KOPT-K1 (cell line): ENCODE data around the gene WWOX.

Source experiments
- H3K27ac ChIP-seq: fragments of 200-600 bp; sonication (generic); 2 replicates; pipeline ENCODE4 v1.5.1; 2016; ENCODE audit warnings: antibody characterized with exemption, mild to moderate bottlenecking, low read depth, low read length; ENCODE audit not compliant: poor library complexity, severe bottlenecking
- H3K36me3 ChIP-seq: fragments of 200-600 bp; sonication (generic); 2 replicates; pipeline ENCODE4 v1.5.1; 2017; ENCODE audit warnings: antibody characterized with exemption, mild to moderate bottlenecking, low read length, moderate library complexity; ENCODE audit not compliant: insufficient read depth
- H3K9me3 ChIP-seq: fragments of 200-600 bp; sonication (generic); 2 replicates; pipeline ENCODE4 v1.5.1; 2017; ENCODE audit warnings: antibody characterized with exemption, low read length, mild to moderate bottlenecking; ENCODE audit not compliant: insufficient read depth, poor library complexity, severe bottlenecking

Gene WWOX

GRCh38 chr16:78436846-78437245 is 337.4 kb downstream of the WWOX start:
- H3K36me3 ChIP-seq: no peaks in the 10 kb centered on the region
- no peak overlapping the region for H3K27ac ChIP-seq
- no peaks in the 10 kb centered on the region for H3K9me3 ChIP-seq

GRCh38 chr16:78437352-78437968 is 338.0 kb downstream of the WWOX start:
- H3K9me3 ChIP-seq: no peaks in the 10 kb centered on the region
- H3K36me3 ChIP-seq: no peaks in the 10 kb centered on the region
- H3K27ac ChIP-seq: no peak overlapping the region

GRCh38 chr16:78438219-78438618 is 338.8 kb downstream of the WWOX start:
- no peaks in the 10 kb centered on the region for H3K9me3 ChIP-seq
- no peaks in the 10 kb centered on the region for H3K36me3 ChIP-seq
- no peak overlapping the region for H3K27ac ChIP-seq

- no peaks in the 10 kb centered on the region for H3K36me3 ChIP-seq
- no peak overlapping the region for H3K27ac ChIP-seq
- no peaks in the 10 kb centered on the region for H3K9me3 ChIP-seq
These were observed 339.2 kb downstream of the WWOX start for GRCh38 chr16:78438632-78439031.

DNA sequence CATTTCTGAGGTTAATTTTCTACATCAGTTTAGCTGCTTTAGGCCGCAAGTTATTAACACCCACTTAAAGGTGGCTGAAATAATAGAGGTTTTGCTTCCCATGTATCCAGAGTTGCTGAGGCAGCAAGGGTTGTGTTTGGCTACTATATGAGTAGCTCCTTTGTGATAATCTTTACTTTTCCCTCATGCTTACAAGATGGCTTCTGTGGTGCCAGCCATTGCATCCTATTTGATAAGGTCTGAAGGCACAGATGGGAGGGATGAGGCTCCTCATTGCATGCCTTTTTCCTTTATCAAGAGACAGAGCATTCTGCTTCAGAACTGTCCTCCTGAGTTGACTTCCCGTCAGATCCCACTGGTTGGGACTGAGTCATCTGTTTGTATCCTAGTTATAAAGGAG is 340.2 kb downstream of the WWOX start:
- H3K27ac ChIP-seq: no peak overlapping the region

GRCh38 chr16:78441298-78441697 is 341.8 kb downstream of the WWOX start:
- Histone ChIP-seq H3K27ac (no peak overlapping the region), H3K36me3 (no peaks in the 10 kb centered on the region), H3K9me3 (no peaks in the 10 kb centered on the region)

More for the DNA sequence above, 340.2 kb downstream of the WWOX start:
- Histone ChIP-seq H3K36me3 (no peaks in the 10 kb centered on the region), H3K9me3 (no peaks in the 10 kb centered on the region)

DNA sequence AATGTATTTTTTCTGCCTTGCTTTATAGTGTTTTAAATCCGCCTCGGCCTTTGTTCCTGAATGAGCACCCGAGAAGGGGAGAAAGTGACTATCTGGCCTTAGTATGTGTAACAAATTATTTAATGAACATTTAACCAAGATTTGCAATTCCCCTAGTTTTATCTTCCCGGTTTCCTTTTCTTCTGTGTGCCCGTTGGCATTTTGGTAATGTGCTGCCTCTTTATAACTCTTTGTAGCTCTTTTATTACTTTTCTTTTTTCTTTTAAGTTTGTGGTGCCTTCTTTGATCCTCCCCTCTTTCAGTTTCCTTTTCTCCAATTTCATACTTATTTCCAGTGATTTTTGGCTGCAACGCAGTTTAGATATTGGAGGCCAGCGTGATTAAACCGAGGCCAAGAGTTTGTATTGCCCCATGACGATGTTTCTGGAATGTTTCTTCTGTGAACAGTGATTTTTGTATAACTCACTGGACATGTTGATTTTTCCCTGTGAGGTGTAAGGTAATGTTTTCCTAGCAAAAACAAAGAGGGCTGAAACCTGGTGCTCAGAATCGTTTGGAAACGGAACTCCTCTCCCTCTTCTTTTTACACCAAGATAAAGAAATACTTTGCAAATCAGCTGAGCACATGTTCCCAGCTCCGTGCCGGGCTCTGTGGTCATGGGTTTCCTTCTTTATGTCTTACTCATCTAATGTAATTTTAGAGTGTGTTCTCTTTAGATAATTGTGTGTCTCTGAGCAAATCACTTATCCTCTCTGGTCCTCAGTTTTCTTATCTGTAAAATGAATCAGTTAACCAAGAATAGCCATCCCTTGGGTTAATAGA is 344.3 kb downstream of the WWOX start:
- Histone ChIP-seq H3K9me3 (no peaks in the 10 kb centered on the region), H3K27ac (no peak overlapping the region), H3K36me3 (no peaks in the 10 kb centered on the region)

DNA sequence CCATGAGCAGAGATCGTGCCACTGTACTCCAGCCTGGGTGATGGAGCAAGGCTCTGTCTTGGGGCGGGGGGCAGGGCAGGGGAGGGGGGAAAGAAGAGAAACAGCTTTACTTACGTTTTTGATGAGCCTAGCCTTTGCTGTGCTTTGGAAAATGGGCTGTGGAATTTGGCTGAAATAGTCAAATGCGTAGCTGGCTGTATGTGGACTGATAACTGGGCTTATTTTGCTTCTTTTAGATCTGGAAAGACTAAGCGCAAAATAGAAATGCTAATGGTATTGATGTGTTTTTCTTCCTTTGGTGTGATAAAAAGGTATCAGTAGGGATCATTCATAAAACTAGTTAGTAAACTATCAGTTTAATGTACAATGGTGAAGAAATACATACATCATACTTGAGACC is 346.4 kb downstream of the WWOX start:
- Histone ChIP-seq H3K9me3 (no peaks in the 10 kb centered on the region), H3K27ac (no peak overlapping the region), H3K36me3 (no peaks in the 10 kb centered on the region)

GRCh38 chr16:78446486-78446885 is 347.0 kb downstream of the WWOX start:
- H3K36me3 ChIP-seq: no peaks in the 10 kb centered on the region
- no peak overlapping the region for H3K27ac ChIP-seq
- H3K9me3 ChIP-seq: no peaks in the 10 kb centered on the region

DNA sequence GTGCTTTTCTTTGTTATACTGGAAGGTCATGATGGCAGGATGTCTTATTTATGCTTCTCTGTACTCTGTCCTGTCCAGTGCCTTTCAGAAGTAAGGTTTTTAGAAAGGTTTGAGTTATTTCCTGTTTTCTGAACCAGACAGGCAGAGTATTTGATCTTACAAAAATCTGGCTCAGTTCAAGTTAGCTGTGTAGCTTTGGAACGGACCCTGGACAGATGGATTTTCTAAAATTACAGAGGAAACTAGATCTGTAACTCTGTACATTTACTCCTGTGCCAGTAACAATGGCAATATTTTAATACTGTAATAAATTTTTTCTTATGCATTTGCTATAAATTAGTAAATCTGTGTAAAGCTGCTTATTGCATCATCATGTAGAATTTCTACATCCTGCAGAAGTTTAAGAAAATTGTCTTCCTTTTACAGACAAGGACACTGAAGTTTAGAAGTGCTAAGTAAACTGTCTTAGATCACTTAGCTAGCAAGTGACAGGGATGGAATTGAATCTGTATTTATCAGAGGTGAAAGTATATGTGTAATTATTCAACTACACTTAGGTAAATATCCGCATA is 347.6 kb downstream of the WWOX start:
- no peaks in the 10 kb centered on the region for H3K36me3 ChIP-seq
- H3K27ac ChIP-seq: no peak overlapping the region
- no peaks in the 10 kb centered on the region for H3K9me3 ChIP-seq

GRCh38 chr16:78448658-78449271 is 349.3 kb downstream of the WWOX start:
- H3K27ac ChIP-seq: no peak overlapping the region
- no peaks in the 10 kb centered on the region for H3K36me3 ChIP-seq

DNA sequence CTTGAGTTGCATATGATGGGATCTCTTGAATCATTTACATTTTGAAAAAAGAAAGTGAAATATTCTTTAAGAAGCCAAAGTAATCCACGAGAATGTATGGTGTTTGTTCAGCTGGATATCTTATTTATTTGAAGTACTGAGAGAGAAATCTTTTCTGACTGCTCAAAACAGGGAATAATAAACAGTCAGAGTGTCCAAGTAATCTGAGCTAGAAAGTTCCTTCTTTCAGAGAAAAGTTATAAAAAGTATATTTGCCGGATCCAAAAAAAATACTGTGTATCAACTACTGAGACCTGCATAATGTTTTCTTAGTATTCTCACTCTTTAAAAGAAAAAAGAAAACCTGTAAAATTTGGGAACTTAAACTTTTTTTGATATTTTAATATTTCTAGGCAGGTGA is 350.8 kb downstream of the WWOX start:
- no peaks in the 10 kb centered on the region for H3K9me3 ChIP-seq
- no peaks in the 10 kb centered on the region for H3K36me3 ChIP-seq
- H3K27ac ChIP-seq: no peak overlapping the region

More at GRCh38 chr16:78448658-78449271, 349.3 kb downstream of the WWOX start:
- no peaks in the 10 kb centered on the region for H3K9me3 ChIP-seq

GRCh38 chr16:78452025-78452555 is 352.6 kb downstream of the WWOX start:
- no peaks in the 10 kb centered on the region for H3K9me3 ChIP-seq
- H3K27ac ChIP-seq: no peak overlapping the region
- H3K36me3 ChIP-seq: no peaks in the 10 kb centered on the region

GRCh38 chr16:78455861-78456260 is 356.4 kb downstream of the WWOX start:
- H3K36me3 ChIP-seq: no peaks in the 10 kb centered on the region
- H3K9me3 ChIP-seq: no peaks in the 10 kb centered on the region
- H3K27ac ChIP-seq: no peak overlapping the region

- Histone ChIP-seq H3K27ac (no peak overlapping the region), H3K9me3 (peaks cover under 1% of the 10 kb centered on the region), H3K36me3 (no peaks in the 10 kb centered on the region)
These were observed 359.1 kb downstream of the WWOX start for GRCh38 chr16:78458588-78458987.
